ENCODE data around the gene LENEP.

GRCh38 chr1:155003766-155004351 lies 10.5 kb downstream of the LENEP start:
- TF ChIP-seq ATF3 (IDR thresholded peaks at IDR 0.05) (no peak), ZBTB33 (IDR thresholded peaks at IDR 0.05; ENCODE audit: extremely low read depth, insufficient replicate concordance, low read length) (no peak), POLR2A (IDR thresholded peaks at IDR 0.05; ENCODE audit: borderline replicate concordance, extremely low read depth, insufficient read depth, insufficient read length) (peak; percentile 38), CTCF (IDR thresholded peaks at IDR 0.05 in 2 of 3, conservative IDR thresholded peaks at IDR 0.05 in 1 of 3; ENCODE audit: borderline replicate concordance in 1 of 3, insufficient read depth in 1 of 3, low read depth in 2 of 3, low read length in 2 of 3) (no peak)
- TF ChIP-seq, protein P1, sequence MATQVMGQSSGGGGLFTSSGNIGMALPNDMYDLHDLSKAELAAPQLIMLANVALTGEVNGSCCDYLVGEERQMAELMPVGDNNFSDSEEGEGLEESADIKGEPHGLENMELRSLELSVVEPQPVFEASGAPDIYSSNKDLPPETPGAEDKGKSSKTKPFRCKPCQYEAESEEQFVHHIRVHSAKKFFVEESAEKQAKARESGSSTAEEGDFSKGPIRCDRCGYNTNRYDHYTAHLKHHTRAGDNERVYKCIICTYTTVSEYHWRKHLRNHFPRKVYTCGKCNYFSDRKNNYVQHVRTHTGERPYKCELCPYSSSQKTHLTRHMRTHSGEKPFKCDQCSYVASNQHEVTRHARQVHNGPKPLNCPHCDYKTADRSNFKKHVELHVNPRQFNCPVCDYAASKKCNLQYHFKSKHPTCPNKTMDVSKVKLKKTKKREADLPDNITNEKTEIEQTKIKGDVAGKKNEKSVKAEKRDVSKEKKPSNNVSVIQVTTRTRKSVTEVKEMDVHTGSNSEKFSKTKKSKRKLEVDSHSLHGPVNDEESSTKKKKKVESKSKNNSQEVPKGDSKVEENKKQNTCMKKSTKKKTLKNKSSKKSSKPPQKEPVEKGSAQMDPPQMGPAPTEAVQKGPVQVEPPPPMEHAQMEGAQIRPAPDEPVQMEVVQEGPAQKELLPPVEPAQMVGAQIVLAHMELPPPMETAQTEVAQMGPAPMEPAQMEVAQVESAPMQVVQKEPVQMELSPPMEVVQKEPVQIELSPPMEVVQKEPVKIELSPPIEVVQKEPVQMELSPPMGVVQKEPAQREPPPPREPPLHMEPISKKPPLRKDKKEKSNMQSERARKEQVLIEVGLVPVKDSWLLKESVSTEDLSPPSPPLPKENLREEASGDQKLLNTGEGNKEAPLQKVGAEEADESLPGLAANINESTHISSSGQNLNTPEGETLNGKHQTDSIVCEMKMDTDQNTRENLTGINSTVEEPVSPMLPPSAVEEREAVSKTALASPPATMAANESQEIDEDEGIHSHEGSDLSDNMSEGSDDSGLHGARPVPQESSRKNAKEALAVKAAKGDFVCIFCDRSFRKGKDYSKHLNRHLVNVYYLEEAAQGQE (IDR thresholded peaks at IDR 0.05; ENCODE audit: low read depth), result no peak

All from HCT116 (cell line).